Naive thymus-derived CD4-positive, alpha-beta T cell (primary cell): ENCODE data around the gene STK24. TPM values are rescaled to one million over a fixed set of nuclear protein-coding genes. Genes with fewer than 3 reads are reported as not detected.

Experiments used
- ATAC-seq: fragments of 150-1000 bp; cut with Tn5 transposase; 2 replicates; pipeline ENCODE4 v1.10.0; 2021; ENCODE audit warnings: mild to moderate bottlenecking, moderate library complexity
- CTCF ChIA-PET: fragments of 350-600 bp; sonication (Branson Sonifier 250); formaldehyde crosslinking; loops from one replicate; lab custom pipeline; 2021; ENCODE audit warnings: antibody characterized with exemption; lab: Charles Lee
- POLR2A ChIA-PET: fragments of 350-600 bp; sonication (Branson Sonifier 250); formaldehyde crosslinking; loops from one replicate; lab custom pipeline; 2021; ENCODE audit warnings: antibody characterized with exemption, inconsistent platforms; lab: Charles Lee
- DNase-seq, 9 donors: peaks; one replicate each; pipeline versions ENCODE4 v3.0.0 to v3.0.0-alpha.2; 2020 to 2022; ENCODE audit warnings: mixed read lengths in 1 of 9
- H3K27ac ChIP-seq: one replicate; pipeline ENCODE4 v1.7.0; 2013; ENCODE audit warnings: mild to moderate bottlenecking, low read depth, low read length, moderate library complexity
- H3K27me3 ChIP-seq, 2 donors: one replicate each; pipeline ENCODE4 v1.7.0; 2013; ENCODE audit warnings: low read length in 2 of 2, mild to moderate bottlenecking in 2 of 2, moderate library complexity in 2 of 2; ENCODE audit not compliant: control insufficient read depth in 2 of 2, insufficient read depth in 2 of 2
- H3K36me3 ChIP-seq, 3 experiments: 1 replicate in 2 of 3; 2 replicates in 1 of 3; pipeline ENCODE4 v1.7.0; 2013; ENCODE audit warnings: low read length in 3 of 3, mild to moderate bottlenecking in 3 of 3, moderate library complexity in 1 of 3; ENCODE audit not compliant: insufficient read depth in 3 of 3, control insufficient read depth in 2 of 3
- H3K4me1 ChIP-seq, 2 donors: one replicate each; pipeline ENCODE4 v1.7.0; 2013; ENCODE audit warnings: low read length in 2 of 2, mild to moderate bottlenecking in 2 of 2, moderate library complexity in 1 of 2; ENCODE audit not compliant: control insufficient read depth in 2 of 2, insufficient read depth in 2 of 2
- H3K4me3 ChIP-seq: 2 replicates; pipeline ENCODE4 v1.7.0; 2013; ENCODE audit warnings: mild to moderate bottlenecking, low read length
- H3K9me3 ChIP-seq, 3 experiments: 1 replicate in 2 of 3; 2 replicates in 1 of 3; pipeline ENCODE4 v1.7.0; 2013; ENCODE audit warnings: low read length in 3 of 3; ENCODE audit not compliant: control insufficient read depth in 2 of 3
- H3K27ac Mint-ChIP-seq, 9 donors: one replicate each; pipeline ENCODE4 v1.8.0; 2020 to 2022; ENCODE audit warnings: mixed read lengths in 9 of 9, mild to moderate bottlenecking in 8 of 9, moderate library complexity in 5 of 9, inconsistent platforms in 2 of 9
- H3K27me3 Mint-ChIP-seq, 5 donors: one replicate each; pipeline ENCODE4 v1.8.0; 2021 to 2022; ENCODE audit warnings: mixed read lengths in 5 of 5, mild to moderate bottlenecking in 1 of 5
- H3K36me3 Mint-ChIP-seq, 5 donors: one replicate each; pipeline ENCODE4 v1.8.0; 2020 to 2022; ENCODE audit warnings: mixed read lengths in 5 of 5, mild to moderate bottlenecking in 3 of 5, inconsistent platforms in 1 of 5
- H3K4me1 Mint-ChIP-seq, 7 donors: one replicate each; pipeline ENCODE4 v1.8.0; 2020 to 2022; ENCODE audit warnings: mixed read lengths in 7 of 7, mild to moderate bottlenecking in 3 of 7, inconsistent platforms in 1 of 7
- H3K4me3 Mint-ChIP-seq, 10 donors: one replicate each; pipeline ENCODE4 v1.8.0; 2020 to 2022; ENCODE audit warnings: mild to moderate bottlenecking in 10 of 10, mixed read lengths in 10 of 10, moderate library complexity in 6 of 10, inconsistent platforms in 2 of 10
- H3K9me3 Mint-ChIP-seq, 11 donors: one replicate each; pipeline ENCODE4 v1.8.0; 2020 to 2022; ENCODE audit warnings: mixed read lengths in 11 of 11, mild to moderate bottlenecking in 4 of 11, inconsistent platforms in 1 of 11, moderate library complexity in 1 of 11
- intact Hi-C, 2 donors: fragments of 100-400 bp; cut with micrococcal nuclease; formaldehyde crosslinking; loops; one replicate each; pipeline ENCODE4 v1.15.1; 2023
- polyA plus RNA-seq, 2 donors: library from polyadenylated mRNA; unstranded; fragments of 300-500 nt; fragmentation: Illumina TruSeq; gene quantifications; one replicate each; pipeline ENCODE4 v1.2.3, GENCODE V29; 2021
- total RNA-seq, 6 experiments: library from RNA in 5 of 6; stranded (reverse) in 5 of 6; gene quantifications; 1 replicate in 5 of 6; 2 replicates in 1 of 6; pipeline ENCODE4 v1.2.3 and lab custom pipeline; 2021 to 2026

STK24 gene
- total and polyA plus RNA-seq, 7 experiments from 2014 or later: 29.8 to 148 (median 94.4) TPM

DNA sequence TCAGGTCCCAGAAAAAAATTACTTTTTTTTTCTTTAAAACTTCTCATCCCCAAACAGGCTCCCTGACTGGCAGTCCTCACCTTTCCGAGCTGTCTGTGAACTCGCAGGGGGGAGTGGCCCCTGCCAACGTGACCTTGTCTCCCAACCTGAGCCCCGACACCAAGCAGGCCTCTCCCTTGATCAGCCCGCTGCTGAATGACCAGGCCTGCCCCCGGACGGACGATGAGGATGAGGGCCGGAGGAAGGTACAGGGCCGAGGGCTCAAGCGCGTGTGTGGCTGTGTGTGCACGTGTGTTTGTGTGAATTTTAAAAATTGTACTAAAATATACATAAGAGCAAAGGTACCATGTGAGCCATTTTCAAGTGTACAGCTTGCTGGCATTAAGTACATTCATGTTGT, 167.6 kb downstream of the STK24 start:
- Histone ChIP-seq H3K4me1 (peaks cover 0 to 9% of the 10 kb centered on the region in 2 donors), H3K27me3 (peaks cover 0 to 5% of the 10 kb centered on the region in 2 donors), H3K36me3 (no peaks in the 10 kb centered on the region), H3K4me3 (no peak overlapping the region), H3K9me3 (no peaks in the 10 kb centered on the region), H3K27ac (no peak overlapping the region)
- DNase-seq: no peak
- intact Hi-C loops: no loop called here
- no peak overlapping the region for H3K4me3 Mint-ChIP-seq
- ATAC-seq: no peak
- ChIA-PET CTCF (no interaction called here), POLR2A (no interaction called here)
- H3K9me3 Mint-ChIP-seq: no peaks in the 10 kb centered on the region
- peaks cover 7 to 39% (median 22%) of the 10 kb centered on the region in 7 donors for H3K4me1 Mint-ChIP-seq
- H3K36me3 Mint-ChIP-seq: no peaks in the 10 kb centered on the region
- H3K27me3 Mint-ChIP-seq: peaks cover 0 to 10% (median 0%) of the 10 kb centered on the region in 5 donors
- H3K27ac Mint-ChIP-seq: no peak overlapping the region

DNA sequence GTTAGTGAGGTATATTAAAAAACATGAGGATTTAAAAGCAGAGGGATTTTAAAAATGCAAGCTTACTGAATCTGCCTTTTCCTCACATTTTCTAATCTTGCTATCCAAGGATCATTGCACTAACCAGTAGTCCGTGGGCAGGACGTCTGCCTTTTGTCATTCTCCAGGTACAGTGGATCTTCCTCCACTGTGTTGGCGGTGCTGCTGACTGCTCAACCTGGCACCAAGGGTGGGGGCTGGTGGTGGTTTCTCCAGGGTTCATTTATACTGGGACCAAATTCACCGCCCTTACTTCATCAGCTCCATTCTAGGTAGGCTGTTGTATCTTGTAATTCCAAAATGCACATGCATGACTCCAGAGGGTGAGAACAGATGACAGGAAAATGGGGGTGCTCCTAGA, 169.3 kb downstream of the STK24 start:
- peaks cover 0 to 5% of the 10 kb centered on the region in 2 donors for H3K4me1 ChIP-seq
- H3K36me3 ChIP-seq: no peaks in the 10 kb centered on the region
- Mint-ChIP-seq H3K4me3 (no peak overlapping the region), H3K27me3 (peaks cover 0 to 13% (median 0%) of the 10 kb centered on the region in 5 donors), H3K27ac (no peak overlapping the region), H3K9me3 (no peaks in the 10 kb centered on the region), H3K36me3 (no peaks in the 10 kb centered on the region), H3K4me1 (peaks cover 7 to 29% (median 20%) of the 10 kb centered on the region in 7 donors)
- DNase-seq: no peak
- ATAC-seq: no peak
- H3K9me3 ChIP-seq: no peaks in the 10 kb centered on the region
- H3K27me3 ChIP-seq: peaks cover 0 to 5% of the 10 kb centered on the region in 2 donors
- H3K27ac ChIP-seq: no peak overlapping the region
- intact Hi-C loops: no loop called here
- ChIA-PET CTCF (no interaction called here), POLR2A (interaction anchor here (0.7 kb wide), 1 partner anchor 42 kb away, joined by 3 read pairs; no protein-coding TSS in a partner anchor)
- H3K4me3 ChIP-seq: no peak overlapping the region

DNA sequence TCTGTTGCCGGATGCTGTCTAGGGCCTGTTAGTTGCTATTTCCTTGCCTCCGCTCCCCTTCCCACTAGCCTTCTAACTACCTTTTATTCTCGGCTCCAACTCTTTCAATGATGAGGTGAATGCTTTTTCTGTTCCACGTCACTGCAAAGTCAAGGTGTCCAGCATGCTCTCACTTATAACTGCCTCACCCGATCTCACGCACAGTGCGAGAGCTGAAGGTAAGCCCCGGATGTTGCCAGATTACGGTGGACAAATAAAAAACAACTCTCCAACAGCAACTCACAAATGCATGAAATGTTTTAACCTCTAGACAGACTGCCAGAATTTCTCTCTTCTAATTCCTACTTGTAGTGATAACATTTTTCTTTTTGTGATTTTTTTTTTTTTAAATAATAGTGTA, 169.9 kb downstream of the STK24 start:
- ChIA-PET CTCF (no interaction called here), POLR2A (no interaction called here)
- Mint-ChIP-seq H3K4me1 (peaks cover 3 to 23% (median 14%) of the 10 kb centered on the region in 7 donors), H3K9me3 (no peaks in the 10 kb centered on the region), H3K36me3 (no peaks in the 10 kb centered on the region), H3K27me3 (peaks cover 0 to 12% (median 0%) of the 10 kb centered on the region in 5 donors), H3K4me3 (no peak overlapping the region), H3K27ac (no peak overlapping the region)
- H3K27me3 ChIP-seq: no peaks in the 10 kb centered on the region
- H3K9me3 ChIP-seq: no peaks in the 10 kb centered on the region
- no peak for DNase-seq
- intact Hi-C loops: no loop called here
- H3K27ac ChIP-seq: no peak overlapping the region
- no peaks in the 10 kb centered on the region for H3K4me1 ChIP-seq
- no peak overlapping the region for H3K4me3 ChIP-seq
- ATAC-seq: no peak
- H3K36me3 ChIP-seq: no peaks in the 10 kb centered on the region

DNA sequence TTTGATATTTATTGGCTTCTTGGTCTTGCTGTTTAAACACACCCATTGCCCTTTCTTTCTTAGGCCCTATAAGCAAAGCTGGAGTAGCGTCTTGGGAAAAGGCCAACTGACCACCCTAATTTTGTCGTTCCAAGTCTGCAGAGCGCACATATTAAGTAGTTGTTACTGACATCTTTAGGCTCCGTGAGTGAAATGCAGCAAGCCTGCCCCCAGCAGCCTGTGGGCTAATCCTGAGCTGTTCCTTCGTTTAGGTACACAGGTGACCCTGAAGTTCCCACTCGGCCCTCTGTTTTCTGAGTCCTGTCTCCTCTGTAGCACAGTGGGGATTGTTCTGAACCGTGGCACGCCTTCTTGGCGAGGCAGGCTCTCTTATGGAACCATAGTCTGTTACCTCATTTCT, 170.5 kb downstream of the STK24 start:
- POLR2A ChIA-PET: no interaction called here
- no peaks in the 10 kb centered on the region for H3K9me3 Mint-ChIP-seq
- peak overlapping the region in 2 of 9 donors; percentile 8 to 37 for H3K27ac Mint-ChIP-seq
- no peak for DNase-seq
- CTCF ChIA-PET: no interaction called here
- intact Hi-C loops: no loop called here
- H3K4me1 Mint-ChIP-seq: peaks cover 0 to 18% (median 8%) of the 10 kb centered on the region in 7 donors
- peaks cover 0 to 9% (median 0%) of the 10 kb centered on the region in 5 donors for H3K27me3 Mint-ChIP-seq
- no peak overlapping the region for H3K4me3 Mint-ChIP-seq
- H3K9me3 ChIP-seq: no peaks in the 10 kb centered on the region
- H3K36me3 Mint-ChIP-seq: no peaks in the 10 kb centered on the region
- no peak for ATAC-seq
- H3K36me3 ChIP-seq: no peaks in the 10 kb centered on the region
- no peaks in the 10 kb centered on the region for H3K4me1 ChIP-seq
- H3K4me3 ChIP-seq: no peak overlapping the region
- H3K27me3 ChIP-seq: no peaks in the 10 kb centered on the region
- no peak overlapping the region for H3K27ac ChIP-seq

- intact Hi-C loops: no loop called here
- Mint-ChIP-seq H3K36me3 (no peaks in the 10 kb centered on the region), H3K4me3 (no peak overlapping the region), H3K27me3 (peaks cover 0 to 9% (median 0%) of the 10 kb centered on the region in 5 donors), H3K9me3 (no peaks in the 10 kb centered on the region), H3K4me1 (peaks cover 0 to 12% (median 2%) of the 10 kb centered on the region in 7 donors), H3K27ac (no peak overlapping the region)
- ChIA-PET CTCF (no interaction called here), POLR2A (interaction anchor here (0.6 kb wide), 1 partner anchor 24 kb away, joined by 3 read pairs; no protein-coding TSS in a partner anchor)
- no peak overlapping the region for H3K27ac ChIP-seq
- DNase-seq (no peak), ATAC-seq (no peak)
- no peaks in the 10 kb centered on the region for H3K4me1 ChIP-seq
- H3K36me3 ChIP-seq: no peaks in the 10 kb centered on the region
- H3K27me3 ChIP-seq: no peaks in the 10 kb centered on the region
- no peaks in the 10 kb centered on the region for H3K9me3 ChIP-seq
- H3K4me3 ChIP-seq: no peak overlapping the region
These were observed 171.1 kb downstream of the STK24 start for GRCh38 chr13:98405690-98406344.

DNA sequence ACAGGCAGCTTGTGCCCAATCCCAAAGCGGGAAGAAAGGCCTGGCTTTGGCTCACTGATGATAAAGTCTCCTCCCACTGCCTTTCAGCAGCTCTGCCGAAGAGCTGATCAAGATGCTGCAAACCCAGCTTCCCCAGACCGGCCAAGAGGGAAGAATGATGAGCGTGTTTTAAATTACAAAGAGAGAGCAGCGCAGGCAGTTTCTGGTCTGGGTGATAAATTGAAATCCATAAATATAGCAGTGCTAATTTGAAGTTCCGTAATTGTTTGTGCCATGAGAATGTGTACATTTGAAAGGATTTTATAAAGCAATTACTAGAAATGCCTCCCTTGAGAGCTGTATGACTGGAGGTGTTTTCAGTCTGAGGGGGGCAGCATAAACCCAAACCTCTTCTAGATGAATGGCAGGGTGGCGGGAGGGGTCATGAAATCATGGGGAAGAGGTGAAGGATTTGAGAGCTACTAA, 171.8 kb downstream of the STK24 start:
- Histone ChIP-seq H3K36me3 (no peaks in the 10 kb centered on the region), H3K27ac (no peak overlapping the region), H3K4me1 (no peaks in the 10 kb centered on the region), H3K4me3 (no peak overlapping the region), H3K27me3 (no peaks in the 10 kb centered on the region), H3K9me3 (no peaks in the 10 kb centered on the region)
- intact Hi-C loops: no loop called here
- ATAC-seq (no peak), DNase-seq (no peak)
- Mint-ChIP-seq H3K27me3 (peaks cover 0 to 9% (median 0%) of the 10 kb centered on the region in 5 donors), H3K36me3 (no peaks in the 10 kb centered on the region), H3K4me3 (no peak overlapping the region), H3K27ac (no peak overlapping the region), H3K4me1 (peaks cover 0 to 9% (median 0%) of the 10 kb centered on the region in 7 donors), H3K9me3 (no peaks in the 10 kb centered on the region)
- ChIA-PET POLR2A (interaction anchor here (0.6 kb wide), 1 partner anchor 25 kb away, joined by 3 read pairs; no protein-coding TSS in a partner anchor), CTCF (no interaction called here)

GRCh38 chr13:98403076-98403475, 173.8 kb downstream of the STK24 start:
- Histone ChIP-seq H3K36me3 (no peaks in the 10 kb centered on the region), H3K4me1 (no peaks in the 10 kb centered on the region), H3K4me3 (no peak overlapping the region), H3K9me3 (no peaks in the 10 kb centered on the region), H3K27me3 (no peaks in the 10 kb centered on the region), H3K27ac (no peak overlapping the region)
- intact Hi-C loops: no loop called here
- ChIA-PET POLR2A (no interaction called here), CTCF (interaction anchor here (0.6 kb wide), 1 partner anchor 24 kb away, joined by 3 read pairs; no protein-coding TSS in a partner anchor)
- Mint-ChIP-seq H3K9me3 (no peaks in the 10 kb centered on the region), H3K27me3 (peaks cover 0 to 9% (median 0%) of the 10 kb centered on the region in 5 donors), H3K27ac (no peak overlapping the region), H3K4me1 (peaks cover 0 to 9% (median 0%) of the 10 kb centered on the region in 7 donors), H3K36me3 (no peaks in the 10 kb centered on the region), H3K4me3 (no peak overlapping the region)
- DNase-seq (no peak), ATAC-seq (no peak)
